ENCODE results near the gene MSI2.
"Not testable (repeated sequence)": the region's sequence is repeated elsewhere in the genome, so short reads cannot be mapped to it uniquely, and the experiment has no call there.

MSI2 gene

GRCh38 chr17:57255776-57256681 lies at the start of gene MSI2:
TSS of gene MSI2 (plus strand) at chr17:57256523. CDS start at chr17:57256743, 220 bp downstream.
- Histone ChIP-seq H3K4me3 (peak within 1 kb of the TSS; percentile 52), H3K27me3 (ENCODE audit: low read depth) (no peaks in the 10 kb centered on the region), H3K36me3 (replicated peaks) (peaks cover 2% of the 10 kb centered on the region)

DNA sequence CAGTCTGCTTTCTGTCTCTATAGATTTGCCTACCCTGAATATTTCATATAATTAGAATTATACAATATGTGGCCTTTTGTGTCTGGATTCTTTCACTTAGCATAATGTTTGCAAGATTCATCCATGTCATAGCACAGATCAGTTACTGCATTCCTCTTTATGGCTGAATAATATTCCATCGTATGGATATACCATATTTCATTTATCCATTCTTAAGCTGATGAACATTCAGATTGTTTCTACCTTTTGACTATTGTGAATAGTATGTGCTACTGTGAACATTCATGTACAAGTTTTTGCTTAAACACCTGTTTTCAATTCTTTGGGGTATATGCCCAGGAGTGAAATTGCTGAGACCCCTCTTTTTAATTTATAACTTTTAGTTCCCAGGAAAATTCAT lies 49.4 kb upstream of the MSI2 start:
- in situ Hi-C loops (cut with MboI; ENCODE audit: low sequenced_read_pairs): no loop called here
- Histone ChIP-seq H3K27me3 (ENCODE audit: low read depth) (no peaks in the 10 kb centered on the region), H3K9me3 (peaks cover 4% of the 10 kb centered on the region; the same call in 1 of the 2 replicates), H3K4me3 (no peak overlapping the region), H3K4me1 (no peaks in the 10 kb centered on the region), H3K36me3 (replicated peaks) (no peaks in the 10 kb centered on the region)
- no peak for DNase-seq (ENCODE audit: low spot score in 2 of 2)

More at GRCh38 chr17:57255776-57256681, at the start of gene MSI2:
- in situ Hi-C loops (cut with MboI; ENCODE audit: low sequenced_read_pairs): no loop called here
- peaks cover 2% of the 10 kb centered on the region; the same call in 1 of the 2 replicates for H3K9me3 ChIP-seq
- peak; percentile 72 to 93 for DNase-seq (ENCODE audit: low spot score in 2 of 2)
- peaks cover 28% of the 10 kb centered on the region for H3K4me1 ChIP-seq

- no peak for DNase-seq (ENCODE audit: low spot score in 2 of 2)
- Histone ChIP-seq H3K27me3 (ENCODE audit: low read depth) (no peaks in the 10 kb centered on the region), H3K4me3 (no peak overlapping the region), H3K9me3 (peaks cover 4% of the 10 kb centered on the region; the same call in 1 of the 2 replicates), H3K4me1 (no peaks in the 10 kb centered on the region), H3K36me3 (replicated peaks) (no peaks in the 10 kb centered on the region)
- in situ Hi-C loops (cut with MboI; ENCODE audit: low sequenced_read_pairs): no loop called here
Measured at GRCh38 chr17:57207396-57207795, 48.9 kb upstream of the MSI2 start.

GRCh38 chr17:57210224-57210553 lies 46.1 kb upstream of the MSI2 start:
- peaks cover 4% of the 10 kb centered on the region; the same call in 1 of the 2 replicates for H3K9me3 ChIP-seq
- in situ Hi-C loops (cut with MboI; ENCODE audit: low sequenced_read_pairs): no loop called here

GRCh38 chr17:57210972-57211411 lies 45.3 kb upstream of the MSI2 start:
- Histone ChIP-seq H3K4me3 (no peak overlapping the region), H3K9me3 (peaks cover 4% of the 10 kb centered on the region; the same call in 1 of the 2 replicates), H3K36me3 (replicated peaks) (no peaks in the 10 kb centered on the region), H3K4me1 (no peaks in the 10 kb centered on the region), H3K27me3 (ENCODE audit: low read depth) (no peaks in the 10 kb centered on the region)
- in situ Hi-C loops (cut with MboI; ENCODE audit: low sequenced_read_pairs): no loop called here
- DNase-seq (ENCODE audit: low spot score in 2 of 2): no peak

More at GRCh38 chr17:57210224-57210553, 46.1 kb upstream of the MSI2 start:
- Histone ChIP-seq H3K27me3 (ENCODE audit: low read depth) (no peaks in the 10 kb centered on the region), H3K4me1 (no peaks in the 10 kb centered on the region), H3K4me3 (no peak overlapping the region), H3K36me3 (replicated peaks) (no peaks in the 10 kb centered on the region)
- no peak for DNase-seq (ENCODE audit: low spot score in 2 of 2)

- Histone ChIP-seq H3K9me3 (peaks cover 4% of the 10 kb centered on the region; the same call in 1 of the 2 replicates), H3K4me1 (no peaks in the 10 kb centered on the region), H3K27me3 (ENCODE audit: low read depth) (no peaks in the 10 kb centered on the region), H3K36me3 (replicated peaks) (no peaks in the 10 kb centered on the region), H3K4me3 (no peak overlapping the region)
- in situ Hi-C loops (cut with MboI; ENCODE audit: low sequenced_read_pairs): no loop called here
- no peak for DNase-seq (ENCODE audit: low spot score in 2 of 2)
Measured at GRCh38 chr17:57211543-57211942, 44.8 kb upstream of the MSI2 start.

DNA sequence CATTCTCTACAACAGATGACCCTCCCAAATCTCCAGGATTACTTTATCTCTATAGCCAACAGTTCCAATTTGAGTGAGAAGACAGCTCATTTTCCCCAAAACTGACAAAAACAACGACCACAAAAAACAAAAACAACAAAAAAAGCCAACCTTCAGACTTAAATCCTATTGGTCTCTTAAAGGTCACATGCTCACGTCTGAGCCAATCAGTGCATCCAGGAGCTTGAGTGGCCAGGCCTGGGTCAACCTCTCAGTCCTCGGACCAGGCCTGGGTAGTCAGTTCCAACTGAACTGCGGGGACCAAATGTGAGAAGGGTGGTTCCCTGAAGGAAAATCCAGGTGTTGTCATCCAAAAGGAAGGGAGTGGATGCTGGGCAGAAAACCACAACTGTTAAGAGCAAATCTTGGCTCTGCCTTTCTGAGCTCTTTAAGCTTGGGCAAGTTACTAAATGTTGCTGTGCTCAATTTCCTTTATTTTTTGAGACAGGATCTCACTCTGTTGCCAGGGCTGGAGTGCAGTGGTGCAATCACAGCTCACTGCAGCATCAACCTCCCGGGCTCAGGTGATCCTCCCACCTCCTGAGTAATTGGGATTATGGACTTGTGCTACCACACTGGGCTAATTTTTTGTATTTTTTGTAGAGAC lies 43.0 kb upstream of the MSI2 start:
- Histone ChIP-seq H3K4me3 (no peak overlapping the region), H3K27me3 (ENCODE audit: low read depth) (no peaks in the 10 kb centered on the region), H3K9me3 (peaks cover under 1% of the 10 kb centered on the region; the same call in 1 of the 2 replicates), H3K36me3 (replicated peaks) (no peaks in the 10 kb centered on the region), H3K4me1 (no peaks in the 10 kb centered on the region)
- in situ Hi-C loops (cut with MboI; ENCODE audit: low sequenced_read_pairs): no loop called here
- no peak for DNase-seq (ENCODE audit: low spot score in 2 of 2)

GRCh38 chr17:57215317-57215716 lies 41.0 kb upstream of the MSI2 start:
- no peaks in the 10 kb centered on the region for H3K9me3 ChIP-seq
- H3K4me1 ChIP-seq: no peaks in the 10 kb centered on the region
- DNase-seq (ENCODE audit: low spot score in 2 of 2): no peak
- no peaks in the 10 kb centered on the region for H3K36me3 ChIP-seq (replicated peaks)
- no peak overlapping the region for H3K4me3 ChIP-seq
- no peaks in the 10 kb centered on the region; the same call in 1 of the 2 replicates for H3K27me3 ChIP-seq (ENCODE audit: low read depth)
- in situ Hi-C loops (cut with MboI; ENCODE audit: low sequenced_read_pairs): no loop called here

DNA sequence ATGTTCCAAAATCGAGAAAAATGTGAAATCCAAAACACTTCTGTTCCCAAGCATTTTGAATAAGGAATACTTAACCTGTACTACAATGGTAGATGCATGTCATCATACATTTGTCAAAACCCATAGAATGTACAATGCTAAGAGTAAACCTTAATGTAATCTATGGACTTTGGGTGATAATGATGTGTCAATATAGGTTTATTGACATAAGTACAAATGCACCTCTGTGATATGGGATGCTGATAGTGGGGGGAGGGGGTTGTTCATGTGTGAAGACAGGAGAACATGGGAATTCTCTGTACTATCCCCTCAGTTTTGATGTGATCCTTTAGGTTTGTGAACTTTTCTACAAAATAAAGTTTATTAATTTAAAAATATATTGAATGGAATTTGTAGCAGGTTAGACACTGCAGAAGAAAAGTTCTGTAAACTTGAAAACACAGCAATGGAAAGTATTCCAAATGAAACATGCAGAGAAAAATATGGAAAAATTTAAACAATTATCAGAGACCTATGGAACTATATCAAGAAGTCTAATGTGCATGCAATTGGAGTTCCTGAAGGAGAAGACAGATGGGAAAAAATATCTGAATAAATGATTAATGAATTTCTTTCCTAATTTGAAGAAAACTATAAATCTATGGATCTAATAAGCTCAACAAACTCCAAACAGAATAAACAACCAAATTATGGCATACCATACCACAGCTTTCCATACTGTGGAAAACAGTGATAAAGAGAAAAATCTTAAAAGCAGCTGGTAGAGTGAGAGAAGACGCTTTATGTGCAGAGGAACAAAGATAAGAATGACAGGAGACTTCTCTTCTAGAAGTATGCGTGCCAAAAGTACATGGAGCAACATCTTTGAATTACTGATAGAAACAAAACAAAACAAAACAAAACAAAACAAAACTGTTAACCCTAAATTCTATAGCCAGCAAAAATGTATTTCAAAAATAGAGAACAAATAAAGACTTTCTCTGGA lies 34.7 kb upstream of the MSI2 start:
- in situ Hi-C loops (cut with MboI; ENCODE audit: low sequenced_read_pairs): no loop called here
- Histone ChIP-seq H3K9me3 (peaks cover 6% of the 10 kb centered on the region), H3K27me3 (ENCODE audit: low read depth) (no peaks in the 10 kb centered on the region; the same call in 1 of the 2 replicates), H3K36me3 (replicated peaks) (no peaks in the 10 kb centered on the region), H3K4me1 (no peaks in the 10 kb centered on the region), H3K4me3 (no peak overlapping the region)
- no peak for DNase-seq (ENCODE audit: low spot score in 2 of 2)

GRCh38 chr17:57222422-57222821 lies 33.9 kb upstream of the MSI2 start:
- H3K27me3 ChIP-seq (ENCODE audit: low read depth); in situ Hi-C loops (cut with MboI; ENCODE audit: low sequenced_read_pairs); H3K4me3 ChIP-seq; H3K4me1 ChIP-seq; DNase-seq (ENCODE audit: low spot score in 2 of 2); H3K36me3 ChIP-seq (replicated peaks); H3K9me3 ChIP-seq: not testable (repeated sequence)

DNA sequence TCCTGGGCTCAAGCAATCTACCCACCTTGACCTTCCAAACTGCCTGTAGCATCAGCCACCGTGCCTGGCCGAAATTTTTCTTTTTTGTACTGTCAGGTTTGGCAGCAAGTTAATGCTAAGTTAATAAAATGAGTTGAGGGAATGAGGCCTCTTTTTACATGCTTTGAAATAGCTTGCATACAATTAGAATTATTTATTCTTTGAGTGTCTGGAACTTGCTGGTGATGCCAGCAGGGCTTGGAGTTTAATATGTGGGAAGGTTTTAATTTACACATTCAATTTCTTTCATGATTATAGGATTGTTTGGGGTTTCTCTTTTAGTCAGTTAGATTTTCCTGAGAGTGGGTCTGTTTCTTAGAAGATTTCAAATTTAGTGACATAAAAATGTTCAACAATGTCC lies 31.2 kb upstream of the MSI2 start:
- in situ Hi-C loops (cut with MboI; ENCODE audit: low sequenced_read_pairs): no loop called here
- DNase-seq (ENCODE audit: low spot score in 2 of 2): no peak
- Histone ChIP-seq H3K27me3 (ENCODE audit: low read depth) (peaks cover 8% of the 10 kb centered on the region; the same call in 1 of the 2 replicates), H3K9me3 (peaks cover 6% of the 10 kb centered on the region), H3K36me3 (replicated peaks) (no peaks in the 10 kb centered on the region), H3K4me1 (no peaks in the 10 kb centered on the region), H3K4me3 (no peak overlapping the region)

- H3K27me3 ChIP-seq (ENCODE audit: low read depth): peaks cover 8% of the 10 kb centered on the region; the same call in 1 of the 2 replicates
- H3K36me3 ChIP-seq (replicated peaks): no peaks in the 10 kb centered on the region
- peaks cover 6% of the 10 kb centered on the region for H3K9me3 ChIP-seq
- H3K4me1 ChIP-seq: no peaks in the 10 kb centered on the region
- no peak for DNase-seq (ENCODE audit: low spot score in 2 of 2)
- H3K4me3 ChIP-seq: no peak overlapping the region
- in situ Hi-C loops (cut with MboI; ENCODE audit: low sequenced_read_pairs): no loop called here
Measured at GRCh38 chr17:57226793-57227192, 29.5 kb upstream of the MSI2 start.

DNA sequence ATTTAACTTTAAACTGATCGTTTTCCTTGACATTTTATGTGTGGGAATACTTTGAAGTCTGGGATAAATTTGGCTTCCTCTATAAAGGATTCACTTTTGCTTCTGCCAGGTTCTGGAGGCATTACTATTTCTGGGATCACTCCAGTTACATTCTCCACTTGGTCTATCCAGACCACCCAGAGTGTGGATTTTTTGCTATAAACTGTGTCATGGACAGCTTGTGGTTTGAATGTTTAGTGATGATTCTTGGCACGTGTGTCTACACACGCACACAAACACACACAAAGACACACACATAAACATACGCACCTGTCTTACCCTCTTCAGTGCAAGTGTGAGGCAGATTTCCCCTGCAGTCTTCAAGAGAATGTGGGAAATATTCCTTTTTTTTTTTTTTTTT lies 27.4 kb upstream of the MSI2 start:
- Histone ChIP-seq H3K4me1 (no peaks in the 10 kb centered on the region), H3K36me3 (replicated peaks) (no peaks in the 10 kb centered on the region), H3K9me3 (peaks cover 3% of the 10 kb centered on the region; the same call in 1 of the 2 replicates), H3K4me3 (no peak overlapping the region), H3K27me3 (ENCODE audit: low read depth) (peaks cover 8% of the 10 kb centered on the region; the same call in 1 of the 2 replicates)
- in situ Hi-C loops (cut with MboI; ENCODE audit: low sequenced_read_pairs): no loop called here
- no peak for DNase-seq (ENCODE audit: low spot score in 2 of 2)
